Left ventricle myocardium inferior (tissue), 1 donor: ENCODE results near the gene RESP18. TPM values are rescaled to one million over a fixed set of nuclear protein-coding genes. Genes with fewer than 3 reads are reported as not detected.

ENCODE experiments used
- DNase-seq: peaks from one replicate; pipeline ENCODE4 v3.0.0-alpha.2; 2020
- H3K27ac ChIP-seq: fragments of 200-600 bp; replicated peaks from 2 replicates; pipeline ENCODE4 v1.8.0; 2021
- H3K27me3 ChIP-seq: fragments of 200-600 bp; 2 replicates; pipeline ENCODE4 v1.8.0; 2021; ENCODE audit warnings: low read depth
- H3K36me3 ChIP-seq: fragments of 200-600 bp; 2 replicates; pipeline ENCODE4 v1.8.0; 2021
- H3K4me1 ChIP-seq: fragments of 200-600 bp; 2 replicates; pipeline ENCODE4 v1.8.0; 2021
- H3K4me3 ChIP-seq: fragments of 200-600 bp; 2 replicates; pipeline ENCODE4 v1.8.0; 2021; ENCODE audit warnings: mild to moderate bottlenecking, moderate library complexity
- H3K9me3 ChIP-seq: fragments of 200-600 bp; replicated peaks from 2 replicates; pipeline ENCODE4 v1.8.0; 2021
- CTCF ChIP-seq: fragments of 200-600 bp; IDR thresholded peaks from 2 replicates; pipeline ENCODE4 v1.8.0; 2021; ENCODE audit warnings: antibody characterized with exemption, mild to moderate bottlenecking, borderline replicate concordance
- intact Hi-C: fragments of 100-400 bp; cut with micrococcal nuclease; formaldehyde crosslinking; loops from one replicate; pipeline ENCODE4 v1.11.0; 2022
- total RNA-seq: library from RNA; stranded (reverse); fragmentation: NEBNext Ultra II Directional; extraction: Animal tissue kit (Norgen Biotek cat#: 25700); gene quantifications from one replicate; pipeline ENCODE4 v1.2.1, GENCODE V29; 2021
- donor health status: DM: no; HTN: yes; CAD: no; lungs with severe emphysema.

Gene RESP18
- total RNA-seq, 1 donor from 2014 or later, result not detected

GRCh38 chr2:219308142-219309101 is 24.1 kb downstream of the RESP18 start:
- DNase-seq, result peak; percentile 63
- H3K36me3 ChIP-seq, result no peaks in the 10 kb centered on the region
- no peak overlapping the region for H3K27ac ChIP-seq
- H3K9me3 ChIP-seq, result no peaks in the 10 kb centered on the region
- H3K4me3 ChIP-seq, result no peak overlapping the region
- peaks cover 99% of the 10 kb centered on the region for H3K27me3 ChIP-seq
- no peak for TF ChIP-seq CTCF
- intact Hi-C loops, result no loop called here
- H3K4me1 ChIP-seq, result no peaks in the 10 kb centered on the region

GRCh38 chr2:219306047-219306446 is 26.5 kb downstream of the RESP18 start:
- peaks cover 98% of the 10 kb centered on the region for H3K27me3 ChIP-seq
- H3K9me3 ChIP-seq, result no peaks in the 10 kb centered on the region
- no peak overlapping the region for H3K4me3 ChIP-seq
- H3K27ac ChIP-seq, result no peak overlapping the region
- H3K36me3 ChIP-seq, result no peaks in the 10 kb centered on the region
- no peak for TF ChIP-seq CTCF
- intact Hi-C loops, result no loop called here
- no peaks in the 10 kb centered on the region for H3K4me1 ChIP-seq
- no peak for DNase-seq

- intact Hi-C loops, result no loop called here
- peaks cover 98% of the 10 kb centered on the region for H3K27me3 ChIP-seq
- H3K4me1 ChIP-seq, result no peaks in the 10 kb centered on the region
- H3K36me3 ChIP-seq, result no peaks in the 10 kb centered on the region
- DNase-seq, result no peak
- TF ChIP-seq CTCF, result no peak
- no peaks in the 10 kb centered on the region for H3K9me3 ChIP-seq
- no peak overlapping the region for H3K4me3 ChIP-seq
- no peak overlapping the region for H3K27ac ChIP-seq
Measured at GRCh38 chr2:219304223-219304622, 28.3 kb downstream of the RESP18 start.

DNA sequence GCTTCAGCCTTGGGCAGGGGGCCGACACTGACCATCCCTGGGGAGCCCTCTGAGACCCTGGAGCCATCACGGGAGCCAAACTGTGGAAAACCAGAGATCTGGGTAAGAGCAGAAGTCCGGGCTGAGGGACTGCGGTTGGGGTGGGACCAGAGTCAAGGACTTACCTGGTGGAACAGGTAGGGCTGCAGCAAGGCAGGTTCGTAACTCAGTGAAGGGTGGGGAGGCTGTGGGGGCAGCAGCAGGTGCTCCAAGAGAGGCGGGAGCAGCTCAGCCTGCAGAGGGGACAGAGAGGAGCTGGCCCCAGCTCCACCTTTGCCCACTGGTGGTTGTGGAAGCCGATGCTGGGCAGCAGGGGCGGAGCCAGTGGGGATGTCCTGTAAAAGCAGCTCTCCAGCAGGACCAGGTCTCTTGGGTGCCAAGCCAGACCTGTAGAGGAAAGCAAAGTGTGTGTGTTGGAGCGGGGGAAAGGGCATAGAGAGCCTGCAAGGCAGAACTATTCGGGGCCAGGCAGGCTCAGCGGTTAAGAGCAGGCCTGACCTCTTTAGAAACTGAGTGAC is 30.1 kb downstream of the RESP18 start:
- peaks cover 89% of the 10 kb centered on the region for H3K27me3 ChIP-seq
- H3K27ac ChIP-seq, result no peak overlapping the region
- no peaks in the 10 kb centered on the region for H3K36me3 ChIP-seq
- no peak overlapping the region for H3K4me3 ChIP-seq
- H3K9me3 ChIP-seq, result no peaks in the 10 kb centered on the region
- no peak for DNase-seq
- no peak for TF ChIP-seq CTCF
- peaks cover 5% of the 10 kb centered on the region for H3K4me1 ChIP-seq
- intact Hi-C loops, result no loop called here

- Histone ChIP-seq H3K4me1 (peaks cover 9% of the 10 kb centered on the region), H3K27ac (no peak overlapping the region), H3K9me3 (no peaks in the 10 kb centered on the region), H3K27me3 (peaks cover 64% of the 10 kb centered on the region), H3K4me3 (no peak overlapping the region), H3K36me3 (no peaks in the 10 kb centered on the region)
- TF ChIP-seq CTCF, result no peak
- intact Hi-C loops, result no loop called here
- DNase-seq, result no peak
Measured at GRCh38 chr2:219300022-219300421, 32.5 kb downstream of the RESP18 start.
